GM12878 (cell line): ENCODE measurements around the gene MTX1. TPM values are rescaled to one million over a fixed set of nuclear protein-coding genes. Genes with fewer than 3 reads are reported as not detected.

ENCODE experiments used
- CHD1 ChIP-seq: IDR thresholded peaks from 2 replicates; pipeline ENCODE4 v1.6.1; 2012; ENCODE audit warnings: low read depth, low read length, improper control_type of control experiment
- DPF2 ChIP-seq: fragments of 450-650 bp; IDR thresholded peaks from 2 replicates; pipeline ENCODE4 v1.6.1; 2017; ENCODE audit warnings: mild to moderate bottlenecking
- EZH2 ChIP-seq: IDR thresholded peaks from 2 replicates; pipeline ENCODE4 v1.6.1; 2012; ENCODE audit warnings: low read depth, mild to moderate bottlenecking, control low read depth, inconsistent platforms, low read length, borderline replicate concordance; ENCODE audit not compliant: control insufficient read depth
- GABPA ChIP-seq: IDR thresholded peaks from 2 replicates; pipeline ENCODE4 v1.6.1; 2014; ENCODE audit warnings: antibody characterized with exemption, low read depth, mild to moderate bottlenecking, inconsistent platforms
- LARP7 ChIP-seq: fragments of 450-650 bp; IDR thresholded peaks from 2 replicates; pipeline ENCODE4 v1.6.1; 2017; ENCODE audit warnings: mild to moderate bottlenecking
- MTA3 ChIP-seq: IDR thresholded peaks from 2 replicates; pipeline ENCODE4 v1.6.1; 2012; ENCODE audit warnings: low read length, inconsistent platforms, borderline replicate concordance
- MYC ChIP-seq: IDR thresholded peaks from 2 replicates; pipeline ENCODE4 v1.6.1; 2011; ENCODE audit warnings: mild to moderate bottlenecking, low read length, moderate library complexity, inconsistent platforms; ENCODE audit not compliant: insufficient read depth, insufficient replicate concordance, insufficient read length, severe bottlenecking
- NBN ChIP-seq: fragments of 450-650 bp; IDR thresholded peaks from 2 replicates; pipeline ENCODE4 v1.6.1; 2016
- NRF1 ChIP-seq: conservative IDR thresholded peaks from 2 replicates; pipeline ENCODE4 v1.6.1; 2011; ENCODE audit warnings: mild to moderate bottlenecking, low read depth, low read length, improper control_type of control experiment
- POLR2AphosphoS2 ChIP-seq: IDR thresholded peaks from 2 replicates; pipeline ENCODE4 v1.6.1; 2011; ENCODE audit warnings: low read depth, mild to moderate bottlenecking, low read length, improper control_type of control experiment, moderate library complexity
- RB1 ChIP-seq: fragments of 450-650 bp; formaldehyde crosslinking; IDR thresholded peaks from 2 replicates; pipeline ENCODE4 v1.6.1; 2017; ENCODE audit warnings: mild to moderate bottlenecking, borderline replicate concordance
- RFX5 ChIP-seq: IDR thresholded peaks from 2 replicates; pipeline ENCODE4 v1.6.1; 2011; ENCODE audit warnings: low read depth, low read length, improper control_type of control experiment
- RUNX3 ChIP-seq: IDR thresholded peaks from 2 replicates; pipeline ENCODE4 v1.6.1; 2012; ENCODE audit warnings: low read length, inconsistent platforms
- SIX5 ChIP-seq: IDR thresholded peaks from 2 replicates; pipeline ENCODE4 v1.6.1; 2011; ENCODE audit warnings: mild to moderate bottlenecking, low read depth, low read length, moderate library complexity; ENCODE audit not compliant: severe bottlenecking
- SMAD1 ChIP-seq: fragments of 450-650 bp; IDR thresholded peaks from 2 replicates; pipeline ENCODE4 v1.6.1; 2018; ENCODE audit warnings: mild to moderate bottlenecking, low read depth; ENCODE audit not compliant: partially characterized antibody
- SUPT20H ChIP-seq: IDR thresholded peaks from 2 replicates; pipeline ENCODE4 v1.6.1; 2011; ENCODE audit warnings: low read depth, mild to moderate bottlenecking, low read length, moderate library complexity, borderline replicate concordance; ENCODE audit not compliant: control insufficient read depth
- YBX1 ChIP-seq: fragments of 450-650 bp; IDR thresholded peaks from 2 replicates; pipeline ENCODE4 v1.6.1; 2016; ENCODE audit warnings: antibody characterized with exemption
- ZNF217 ChIP-seq: fragments of 450-650 bp; IDR thresholded peaks from 2 replicates; pipeline ENCODE4 v1.6.1; 2017; ENCODE audit warnings: antibody characterized with exemption, mild to moderate bottlenecking
- ZNF384 ChIP-seq: IDR thresholded peaks from 2 replicates; pipeline ENCODE4 v1.6.1; 2012; ENCODE audit warnings: low read depth, mild to moderate bottlenecking, low read length, improper control_type of control experiment, borderline replicate concordance
- ZNF622 ChIP-seq: fragments of 450-650 bp; IDR thresholded peaks from 2 replicates; pipeline ENCODE4 v1.6.1; 2017; ENCODE audit warnings: mild to moderate bottlenecking, inconsistent platforms
- polyA plus RNA-seq, 11 experiments: library from polyadenylated mRNA; depleted of rRNA in 4 of 11; unstranded in 6 of 11; stranded (reverse) in 5 of 11; fragments of >200 nt; fragmentation: Nextera tagmentation in 4 of 11; fragmentation: Illumina TruSeq in 1 of 11; extraction: Ambion mirVana in 4 of 11; extraction: Trizol in 1 of 11; gene quantifications; 1 replicate in 1 of 11; 2 replicates in 10 of 11; pipeline versions ENCODE4 v1.2.1 to v1.2.3, GENCODE V29; 2011 to 2016; ENCODE audit warnings: inconsistent platforms in 2 of 11, missing spikeins in 2 of 11, low read depth in 1 of 11
- total RNA-seq, 4 experiments: library from RNA; depleted of rRNA in 3 of 4; stranded (reverse); fragments of >200 nt in 3 of 4; fragmentation: Illumina TruSeq in 1 of 4; extraction: Trizol in 1 of 4; gene quantifications; 2 replicates each; pipeline versions ENCODE4 v1.2.1 to v1.2.3, GENCODE V29; 2013 to 2021
- TF ChIP-seq, protein P1 (sequence below): fragments of 450-650 bp; IDR thresholded peaks from 2 replicates; pipeline ENCODE4 v1.6.1; 2017; ENCODE audit warnings: antibody characterized with exemption, mild to moderate bottlenecking, moderate library complexity
- TF ChIP-seq, protein P2 (sequence below): IDR thresholded peaks from 2 replicates; pipeline ENCODE4 v1.6.1; 2012; ENCODE audit warnings: low read length, inconsistent platforms
- TF ChIP-seq, protein P3 (sequence below): IDR thresholded peaks from 2 replicates; pipeline ENCODE4 v1.6.1; 2011; ENCODE audit warnings: borderline replicate concordance, low read depth, mild to moderate bottlenecking, moderate library complexity, mixed read lengths, low read length; ENCODE audit not compliant: insufficient read depth; ENCODE audit errors: extremely low read length
- TF ChIP-seq, protein P4 (sequence below): fragments of 450-650 bp; IDR thresholded peaks from 2 replicates; pipeline ENCODE4 v1.6.1; 2016; ENCODE audit warnings: mild to moderate bottlenecking

The MTX1 gene
- total and polyA plus RNA-seq, 10 of the 15 experiments (the other 5 are each of a cell fraction or from before 2014, with no cell fraction given) = 15.8 to 92.0 (median 49.1) TPM

DNA sequence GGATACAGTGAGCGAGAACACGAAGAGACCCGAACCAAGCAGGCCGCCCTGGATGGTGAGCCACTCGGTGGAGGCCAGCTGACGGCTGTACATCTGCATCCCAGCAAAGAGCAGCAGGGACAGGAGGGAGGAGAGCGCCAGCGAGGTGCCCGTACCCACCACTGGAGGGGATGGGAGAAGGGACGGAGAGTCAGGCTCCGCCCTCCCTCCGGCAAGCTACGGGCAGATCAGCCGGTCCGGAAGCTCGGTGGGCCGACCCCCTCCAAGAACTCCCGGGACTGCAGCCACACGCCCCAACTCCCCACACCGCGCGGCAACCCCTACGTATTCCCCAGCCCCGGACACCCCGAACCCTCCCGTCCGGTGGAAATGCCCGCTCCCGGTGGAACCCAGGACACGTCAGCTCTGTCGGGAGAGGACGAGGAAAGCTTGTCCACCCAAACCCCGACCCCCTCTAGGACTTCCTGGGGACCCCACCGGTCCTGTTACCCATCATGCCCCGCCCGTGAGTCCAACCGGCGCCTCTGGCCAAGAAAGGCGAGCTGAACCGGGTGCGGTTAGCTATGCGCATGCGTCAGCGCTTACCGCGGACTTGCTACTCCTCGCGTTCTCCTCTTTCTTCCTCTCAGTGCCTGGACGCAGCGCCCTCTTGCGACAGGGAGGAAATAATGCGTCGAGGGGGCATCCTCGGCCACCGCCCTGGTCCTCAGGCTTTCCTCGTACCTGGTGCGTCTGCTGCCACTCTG lies 35.6 kb upstream of the MTX1 start, which contains the start of gene KRTCAP2 (continued):
- peak; percentile 92 for TF ChIP-seq NRF1
- TF ChIP-seq, protein P1, sequence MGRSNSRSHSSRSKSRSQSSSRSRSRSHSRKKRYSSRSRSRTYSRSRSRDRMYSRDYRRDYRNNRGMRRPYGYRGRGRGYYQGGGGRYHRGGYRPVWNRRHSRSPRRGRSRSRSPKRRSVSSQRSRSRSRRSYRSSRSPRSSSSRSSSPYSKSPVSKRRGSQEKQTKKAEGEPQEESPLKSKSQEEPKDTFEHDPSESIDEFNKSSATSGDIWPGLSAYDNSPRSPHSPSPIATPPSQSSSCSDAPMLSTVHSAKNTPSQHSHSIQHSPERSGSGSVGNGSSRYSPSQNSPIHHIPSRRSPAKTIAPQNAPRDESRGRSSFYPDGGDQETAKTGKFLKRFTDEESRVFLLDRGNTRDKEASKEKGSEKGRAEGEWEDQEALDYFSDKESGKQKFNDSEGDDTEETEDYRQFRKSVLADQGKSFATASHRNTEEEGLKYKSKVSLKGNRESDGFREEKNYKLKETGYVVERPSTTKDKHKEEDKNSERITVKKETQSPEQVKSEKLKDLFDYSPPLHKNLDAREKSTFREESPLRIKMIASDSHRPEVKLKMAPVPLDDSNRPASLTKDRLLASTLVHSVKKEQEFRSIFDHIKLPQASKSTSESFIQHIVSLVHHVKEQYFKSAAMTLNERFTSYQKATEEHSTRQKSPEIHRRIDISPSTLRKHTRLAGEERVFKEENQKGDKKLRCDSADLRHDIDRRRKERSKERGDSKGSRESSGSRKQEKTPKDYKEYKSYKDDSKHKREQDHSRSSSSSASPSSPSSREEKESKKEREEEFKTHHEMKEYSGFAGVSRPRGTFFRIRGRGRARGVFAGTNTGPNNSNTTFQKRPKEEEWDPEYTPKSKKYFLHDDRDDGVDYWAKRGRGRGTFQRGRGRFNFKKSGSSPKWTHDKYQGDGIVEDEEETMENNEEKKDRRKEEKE = no peak
- no peak for TF ChIP-seq MYC
- no peak for TF ChIP-seq EZH2
- TF ChIP-seq, protein P2, sequence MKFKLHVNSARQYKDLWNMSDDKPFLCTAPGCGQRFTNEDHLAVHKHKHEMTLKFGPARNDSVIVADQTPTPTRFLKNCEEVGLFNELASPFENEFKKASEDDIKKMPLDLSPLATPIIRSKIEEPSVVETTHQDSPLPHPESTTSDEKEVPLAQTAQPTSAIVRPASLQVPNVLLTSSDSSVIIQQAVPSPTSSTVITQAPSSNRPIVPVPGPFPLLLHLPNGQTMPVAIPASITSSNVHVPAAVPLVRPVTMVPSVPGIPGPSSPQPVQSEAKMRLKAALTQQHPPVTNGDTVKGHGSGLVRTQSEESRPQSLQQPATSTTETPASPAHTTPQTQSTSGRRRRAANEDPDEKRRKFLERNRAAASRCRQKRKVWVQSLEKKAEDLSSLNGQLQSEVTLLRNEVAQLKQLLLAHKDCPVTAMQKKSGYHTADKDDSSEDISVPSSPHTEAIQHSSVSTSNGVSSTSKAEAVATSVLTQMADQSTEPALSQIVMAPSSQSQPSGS = no peak
- no peak; the same call in 1 of the 2 replicates for TF ChIP-seq RFX5
- no peak for TF ChIP-seq SIX5
- no peak for TF ChIP-seq ZNF622
- TF ChIP-seq ZNF217 = no peak
- TF ChIP-seq LARP7 = no peak
- TF ChIP-seq DPF2 = peak; percentile 67; the same call in 1 of the 2 replicates
- TF ChIP-seq NBN = peak; percentile 76
- TF ChIP-seq GABPA = no peak; the same call in 1 of the 2 replicates
- peak; percentile 89 for TF ChIP-seq RUNX3
- TF ChIP-seq YBX1 = no peak
- TF ChIP-seq, protein P3, sequence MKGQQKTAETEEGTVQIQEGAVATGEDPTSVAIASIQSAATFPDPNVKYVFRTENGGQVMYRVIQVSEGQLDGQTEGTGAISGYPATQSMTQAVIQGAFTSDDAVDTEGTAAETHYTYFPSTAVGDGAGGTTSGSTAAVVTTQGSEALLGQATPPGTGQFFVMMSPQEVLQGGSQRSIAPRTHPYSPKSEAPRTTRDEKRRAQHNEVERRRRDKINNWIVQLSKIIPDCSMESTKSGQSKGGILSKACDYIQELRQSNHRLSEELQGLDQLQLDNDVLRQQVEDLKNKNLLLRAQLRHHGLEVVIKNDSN = no peak
- TF ChIP-seq RB1 = no peak
- TF ChIP-seq CHD1 = no peak
- peak; percentile 16 for TF ChIP-seq SMAD1
- no peak for TF ChIP-seq SUPT20H
- TF ChIP-seq MTA3 = no peak
- no peak for TF ChIP-seq ZNF384
- TF ChIP-seq, protein P4, sequence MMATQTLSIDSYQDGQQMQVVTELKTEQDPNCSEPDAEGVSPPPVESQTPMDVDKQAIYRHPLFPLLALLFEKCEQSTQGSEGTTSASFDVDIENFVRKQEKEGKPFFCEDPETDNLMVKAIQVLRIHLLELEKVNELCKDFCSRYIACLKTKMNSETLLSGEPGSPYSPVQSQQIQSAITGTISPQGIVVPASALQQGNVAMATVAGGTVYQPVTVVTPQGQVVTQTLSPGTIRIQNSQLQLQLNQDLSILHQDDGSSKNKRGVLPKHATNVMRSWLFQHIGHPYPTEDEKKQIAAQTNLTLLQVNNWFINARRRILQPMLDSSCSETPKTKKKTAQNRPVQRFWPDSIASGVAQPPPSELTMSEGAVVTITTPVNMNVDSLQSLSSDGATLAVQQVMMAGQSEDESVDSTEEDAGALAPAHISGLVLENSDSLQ = no peak
- TF ChIP-seq POLR2AphosphoS2 = peak; percentile 65; the same call in 1 of the 2 replicates
